Caco-2 (cell line): ENCODE results near the gene RASSF4. TPM values are rescaled to one million over a fixed set of nuclear protein-coding genes. Genes with fewer than 3 reads are reported as not detected.

Source experiments
- BruUV-seq: library from RNA; stranded (reverse); fragments of 400-500 nt; replicated peaks from 2 replicates; lab custom pipeline; 2021; lab: Mats Ljungman, UMichigan
- CTCF ChIA-PET: fragments of 300-600 bp; sonication (Branson Sonifier 250); formaldehyde crosslinking; loops from one replicate; lab custom pipeline; 2022; ENCODE audit warnings: antibody characterized with exemption; lab: Charles Lee
- POLR2A ChIA-PET: fragments of 300-600 bp; sonication (Branson Sonifier 250); formaldehyde crosslinking; loops from one replicate; lab custom pipeline; 2022; ENCODE audit warnings: antibody characterized with exemption; lab: Charles Lee
- DNase-seq, 2 experiments: peaks; one replicate each; pipeline versions ENCODE4 v3.0.0 to v3.0.0-alpha.2; 2020 to 2022
- H3K27me3 ChIP-seq: replicated peaks from 2 replicates; pipeline ENCODE4 v1.6.0; 2011; ENCODE audit warnings: low read length; ENCODE audit not compliant: control insufficient read depth, insufficient read depth
- H3K36me3 ChIP-seq: 2 replicates; pipeline ENCODE4 v1.5.1; 2011; ENCODE audit warnings: low read length; ENCODE audit not compliant: control insufficient read depth, insufficient read depth
- H3K4me1 ChIP-seq: fragments of 250-450 bp; sonication (Bioruptor Pico); 2 replicates; pipeline ENCODE4 v1.5.1; 2020; ENCODE audit warnings: mild to moderate bottlenecking
- H3K4me3 ChIP-seq: 2 replicates; pipeline ENCODE4 v1.5.1; 2011; ENCODE audit warnings: low read depth, mild to moderate bottlenecking, control low read depth, low read length
- H3K9me3 ChIP-seq: fragments of 250-450 bp; sonication (Bioruptor Pico); 2 replicates; pipeline ENCODE4 v1.5.1; 2020; ENCODE audit warnings: mild to moderate bottlenecking, moderate library complexity
- H3K27ac Mint-ChIP-seq: one replicate; pipeline ENCODE4 v1.8.0; 2022; ENCODE audit warnings: mixed read lengths; ENCODE audit not compliant: unreplicated experiment
- H3K27me3 Mint-ChIP-seq: one replicate; pipeline ENCODE4 v1.8.0; 2022; ENCODE audit warnings: mixed read lengths; ENCODE audit not compliant: insufficient read depth, unreplicated experiment
- H3K36me3 Mint-ChIP-seq: one replicate; pipeline ENCODE4 v1.8.0; 2022; ENCODE audit warnings: mild to moderate bottlenecking, mixed read lengths; ENCODE audit not compliant: insufficient read depth, unreplicated experiment
- H3K4me1 Mint-ChIP-seq: one replicate; pipeline ENCODE4 v1.8.0; 2022; ENCODE audit warnings: low read depth, mixed read lengths; ENCODE audit not compliant: unreplicated experiment
- H3K4me3 Mint-ChIP-seq: one replicate; pipeline ENCODE4 v1.8.0; 2022; ENCODE audit warnings: mild to moderate bottlenecking, moderate library complexity, mixed read lengths; ENCODE audit not compliant: unreplicated experiment
- H3K9me3 Mint-ChIP-seq: one replicate; pipeline ENCODE4 v1.8.0; 2022; ENCODE audit warnings: mixed read lengths; ENCODE audit not compliant: unreplicated experiment
- CTCF ChIP-seq, 2 experiments: fragments of 200-600 bp in 1 of 2; IDR thresholded peaks; 1 replicate in 1 of 2; 2 replicates in 1 of 2; pipeline versions ENCODE4 v1.5.1 to v1.8.0; 2011 to 2022; ENCODE audit warnings: antibody characterized with exemption in 1 of 2, control low read depth in 1 of 2, inconsistent platforms in 1 of 2, low read depth in 1 of 2, low read length in 1 of 2, mild to moderate bottlenecking in 1 of 2, moderate library complexity in 1 of 2; ENCODE audit not compliant: insufficient read depth in 1 of 2, severe bottlenecking in 1 of 2, unreplicated experiment in 1 of 2
- intact Hi-C: fragments of 100-400 bp; cut with micrococcal nuclease; formaldehyde crosslinking; loops from one replicate; pipeline ENCODE4 v1.10.0; 2022; ENCODE audit not compliant: unreplicated experiment
- total RNA-seq: library from RNA; stranded (reverse); gene quantifications from 2 replicates; pipeline ENCODE4 v1.2.3, GENCODE V29; 2022

Gene RASSF4
- total RNA-seq, 1 experiment from 2014 or later = 55.6 TPM

DNA sequence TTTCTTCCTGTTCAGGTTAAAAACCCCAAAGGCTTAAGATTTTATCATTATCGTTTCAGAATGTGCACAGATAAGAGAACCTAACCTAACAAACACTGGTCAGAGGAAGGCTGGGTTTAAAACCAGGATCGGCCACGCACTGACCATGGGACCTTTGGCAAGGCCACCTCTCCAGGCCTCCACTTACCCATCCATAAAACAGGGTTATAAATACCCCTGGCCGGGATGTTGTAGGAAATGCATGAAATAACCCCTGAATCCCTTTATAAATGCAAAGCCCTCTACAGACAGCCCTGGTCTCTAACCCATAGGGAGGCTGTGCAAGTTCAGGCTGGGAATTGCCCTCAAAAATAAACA, 18.6 kb downstream of the RASSF4 start:
- Histone ChIP-seq H3K9me3 (no peaks in the 10 kb centered on the region), H3K4me1 (peaks cover 82% of the 10 kb centered on the region), H3K36me3 (no peaks in the 10 kb centered on the region), H3K27me3 (no peaks in the 10 kb centered on the region), H3K4me3 (peak overlapping the region; percentile 13; the same call in 1 of the 2 replicates)
- no peak for TF ChIP-seq CTCF (IDR thresholded peaks at IDR 0.05; ENCODE audit: insufficient read depth in 1 of 2, low read depth in 1 of 2, low read length in 1 of 2, severe bottlenecking in 1 of 2, unreplicated experiment in 1 of 2)
- peak overlapping the region; percentile 74 for H3K4me3 Mint-ChIP-seq
- peak overlapping the region; percentile 89 for H3K27ac Mint-ChIP-seq
- intact Hi-C loops = loop anchor here (1.0 to 5.0 kb wide), 2 partner anchors 22 to 116 kb away; partner anchors contain the start of gene ZNF22
- CTCF ChIA-PET = interaction anchor here (0.8 to 1.7 kb wide), 12 partner anchors 11 to 115 kb away, joined by 3 to 26 read pairs (median 6); partner anchors contain the start of gene RASSF4
- no peaks in the 10 kb centered on the region for H3K9me3 Mint-ChIP-seq
- POLR2A ChIA-PET = interaction anchor here (1.1 to 2.0 kb wide), 8 partner anchors 12 to 46 kb away, joined by 4 to 28 read pairs (median 8); partner anchors contain the start of genes RASSF4 and ZNF22
- TSS peak; percentile 82 for BruUV-seq
- H3K27me3 Mint-ChIP-seq = no peaks in the 10 kb centered on the region
- peaks cover 48% of the 10 kb centered on the region for H3K4me1 Mint-ChIP-seq
- no peak for DNase-seq
- peaks cover 27% of the 10 kb centered on the region for H3K36me3 Mint-ChIP-seq

GRCh38 chr10:44978570-44979280, 19.1 kb downstream of the RASSF4 start, which contains the start of gene DEPP1:
TSS of gene DEPP1 (minus strand) at chr10:44978809. CDS start at chr10:44978030, 779 bp downstream.
- Mint-ChIP-seq H3K36me3 (peaks cover 27% of the 10 kb centered on the region), H3K27ac (peak within 1 kb of the TSS; percentile 89), H3K4me3 (peak within 1 kb of the TSS; percentile 74), H3K4me1 (peaks cover 48% of the 10 kb centered on the region), H3K9me3 (no peaks in the 10 kb centered on the region), H3K27me3 (no peaks in the 10 kb centered on the region)
- peak within 1 kb of the TSS; percentile 13; the same call in 1 of the 2 replicates for H3K4me3 ChIP-seq
- no peaks in the 10 kb centered on the region for H3K36me3 ChIP-seq
- intact Hi-C loops = loop anchor here (1.0 to 5.0 kb wide), 2 partner anchors 22 to 116 kb away; partner anchors contain the start of gene ZNF22
- peak; percentile 97 to 98 for DNase-seq
- no peaks in the 10 kb centered on the region for H3K9me3 ChIP-seq
- CTCF ChIA-PET = interaction anchor here (0.8 to 1.7 kb wide), 13 partner anchors 11 to 116 kb away, joined by 3 to 26 read pairs (median 6); partner anchors contain the start of gene RASSF4
- no TSS peak for BruUV-seq
- H3K4me1 ChIP-seq = peaks cover 77% of the 10 kb centered on the region
- POLR2A ChIA-PET = interaction anchor here (0.5 to 2.0 kb wide), 13 partner anchors 10 to 110 kb away, joined by 3 to 28 read pairs (median 6); partner anchors contain the start of genes RASSF4 and ZNF22
- H3K27me3 ChIP-seq = no peaks in the 10 kb centered on the region
- TF ChIP-seq CTCF (IDR thresholded peaks at IDR 0.05; ENCODE audit: insufficient read depth in 1 of 2, low read depth in 1 of 2, low read length in 1 of 2, severe bottlenecking in 1 of 2, unreplicated experiment in 1 of 2) = peak in 1 of 2 experiments; percentile 24
